ENCODE data around the gene OXNAD1. TPM values are rescaled to one million over a fixed set of nuclear protein-coding genes. Genes with fewer than 3 reads are reported as not detected.

Gene OXNAD1
- total RNA-seq, 1 donor from 2014 or later: 22.3 TPM

GRCh38 chr3:16247282-16248061, 17.5 kb upstream of the OXNAD1 start:
- DNase-seq (ENCODE audit: low spot score): peak; percentile 86

GRCh38 chr3:16248556-16248955, 16.5 kb upstream of the OXNAD1 start:
- no peak for DNase-seq (ENCODE audit: low spot score)

- no peak for DNase-seq (ENCODE audit: low spot score)
Observed at GRCh38 chr3:16249336-16249735, 15.7 kb upstream of the OXNAD1 start.

GRCh38 chr3:16249886-16250285, 15.1 kb upstream of the OXNAD1 start:
- no peak for DNase-seq (ENCODE audit: low spot score)

GRCh38 chr3:16251316-16252085, 13.5 kb upstream of the OXNAD1 start:
- DNase-seq (ENCODE audit: low spot score): no peak

- no peak for DNase-seq (ENCODE audit: low spot score)
Observed at GRCh38 chr3:16252243-16252978, 12.6 kb upstream of the OXNAD1 start.

- DNase-seq (ENCODE audit: low spot score): no peak
Observed at GRCh38 chr3:16252988-16253387, 12.0 kb upstream of the OXNAD1 start.

GRCh38 chr3:16253601-16254000, 11.4 kb upstream of the OXNAD1 start:
- DNase-seq (ENCODE audit: low spot score): no peak

- no peak for DNase-seq (ENCODE audit: low spot score)
Observed at GRCh38 chr3:16254916-16255315, 10.1 kb upstream of the OXNAD1 start.

GRCh38 chr3:16255326-16255725, 9.7 kb upstream of the OXNAD1 start:
- DNase-seq (ENCODE audit: low spot score): no peak

- DNase-seq (ENCODE audit: low spot score): no peak
Observed at GRCh38 chr3:16255726-16256125, 9.3 kb upstream of the OXNAD1 start.

GRCh38 chr3:16257309-16257708, 7.7 kb upstream of the OXNAD1 start:
- DNase-seq (ENCODE audit: low spot score): no peak

- DNase-seq (ENCODE audit: low spot score): no peak
Observed at GRCh38 chr3:16258177-16258576, 6.8 kb upstream of the OXNAD1 start.

GRCh38 chr3:16258866-16259265, 6.1 kb upstream of the OXNAD1 start:
- DNase-seq (ENCODE audit: low spot score): no peak

GRCh38 chr3:16260046-16260445, 5.0 kb upstream of the OXNAD1 start:
- DNase-seq (ENCODE audit: low spot score): no peak

- no peak for DNase-seq (ENCODE audit: low spot score)
Observed at GRCh38 chr3:16262174-16262573, 2.8 kb upstream of the OXNAD1 start.

- DNase-seq (ENCODE audit: low spot score): no peak
Observed at GRCh38 chr3:16264174-16264707, 771 bp upstream of the OXNAD1 start.

GRCh38 chr3:16265455-16265786, 409 bp downstream of the OXNAD1 start:
- DNase-seq (ENCODE audit: low spot score): no peak

GRCh38 chr3:16266714-16267113, 1.7 kb downstream of the OXNAD1 start:
- DNase-seq (ENCODE audit: low spot score): no peak

GRCh38 chr3:16270855-16271254, 5.8 kb downstream of the OXNAD1 start:
- DNase-seq (ENCODE audit: low spot score): no peak

- DNase-seq (ENCODE audit: low spot score): no peak
Observed at GRCh38 chr3:16272588-16272987, 7.6 kb downstream of the OXNAD1 start.

GRCh38 chr3:16273867-16274266, 8.9 kb downstream of the OXNAD1 start:
- DNase-seq (ENCODE audit: low spot score): no peak
